ENCODE measurements around the gene RIN2.

RIN2 gene

DNA sequence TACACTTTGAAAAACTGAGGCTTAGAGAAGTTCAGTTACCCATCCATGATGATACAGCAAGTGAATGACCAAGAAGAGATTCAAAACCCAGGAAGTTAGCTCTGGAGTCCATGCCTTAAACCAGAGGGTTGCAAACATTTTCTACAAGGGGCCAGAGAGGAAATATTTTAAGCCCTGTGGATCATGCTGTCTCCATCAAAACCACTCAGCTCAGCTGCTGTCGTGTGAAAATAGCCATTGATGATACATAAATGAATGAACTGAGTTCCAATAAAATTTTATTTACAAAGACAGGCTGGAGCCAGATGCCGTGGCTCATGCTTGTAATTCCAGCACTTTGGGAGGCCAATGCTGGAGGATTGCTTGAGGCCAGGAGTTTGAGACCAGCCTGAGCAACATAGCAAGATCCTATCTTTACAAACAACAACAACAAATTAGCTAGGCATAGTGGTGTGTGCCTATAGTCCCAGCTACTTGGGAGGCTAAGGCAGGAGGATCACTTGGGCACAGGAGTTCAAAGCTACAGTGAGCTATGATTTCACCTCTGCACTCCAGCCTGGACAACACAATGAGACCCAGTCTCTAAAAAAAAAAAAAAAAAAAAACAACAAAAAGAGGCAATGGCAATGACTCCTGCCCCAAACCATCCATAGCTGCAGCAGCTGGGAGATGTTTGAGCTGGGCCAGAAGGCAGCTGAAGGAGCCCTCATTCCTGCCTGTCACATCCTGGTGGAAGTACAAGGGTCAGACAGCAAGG lies 44.1 kb upstream of the RIN2 start:
- no peaks in the 10 kb centered on the region for H3K4me1 ChIP-seq (ENCODE audit: control extremely low read depth in 1 of 4, control insufficient read depth in 4 of 4, insufficient read depth in 4 of 4, low read length in 3 of 4)
- POLR2A ChIA-PET, result no interaction called here
- peaks cover 0 to 3% (median 0%) of the 10 kb centered on the region in 5 experiments for H3K27me3 ChIP-seq (replicated peaks in 2 of 5; ENCODE audit: control insufficient read depth in 4 of 5, insufficient read depth in 5 of 5, low read length in 4 of 5)
- H3K9me3 ChIP-seq (ENCODE audit: control extremely low read depth in 1 of 5, control insufficient read depth in 4 of 5, insufficient read depth in 2 of 5, low read depth in 1 of 5, low read length in 4 of 5), result peaks cover 1 to 16% (median 7%) of the 10 kb centered on the region in 5 experiments
- WGBS (ENCODE audit: insufficient coverage), result 100% methylated on average over 1 of the region's 2 CpGs
- no peaks in the 10 kb centered on the region for H3K36me3 ChIP-seq (ENCODE audit: control insufficient read depth in 4 of 4, insufficient read depth in 4 of 4, low read length in 3 of 4)
- CTCF ChIA-PET, result interaction anchor here (0.9 kb wide), 1 partner anchor 21 kb away, joined by 3 read pairs; no protein-coding TSS in a partner anchor
- no peak overlapping the region for H3K27ac ChIP-seq (ENCODE audit: insufficient read depth in 1 of 2, low read depth in 1 of 2, low read length in 2 of 2, poor library complexity in 1 of 2, severe bottlenecking in 2 of 2)
- H3K4me3 ChIP-seq (ENCODE audit: control insufficient read depth in 1 of 7, extremely low read depth in 1 of 7, insufficient read depth in 4 of 7, low read depth in 2 of 7, low read length in 6 of 7), result no peak overlapping the region
- DNase-seq, result no peak

- Histone ChIP-seq H3K4me3 (ENCODE audit: control insufficient read depth in 1 of 7, extremely low read depth in 1 of 7, insufficient read depth in 4 of 7, low read depth in 2 of 7, low read length in 6 of 7) (no peak overlapping the region), H3K4me1 (ENCODE audit: control extremely low read depth in 1 of 4, control insufficient read depth in 4 of 4, insufficient read depth in 4 of 4, low read length in 3 of 4) (no peaks in the 10 kb centered on the region), H3K27ac (ENCODE audit: insufficient read depth in 1 of 2, low read depth in 1 of 2, low read length in 2 of 2, poor library complexity in 1 of 2, severe bottlenecking in 2 of 2) (no peak overlapping the region), H3K9me3 (ENCODE audit: control extremely low read depth in 1 of 5, control insufficient read depth in 4 of 5, insufficient read depth in 2 of 5, low read depth in 1 of 5, low read length in 4 of 5) (peaks cover 1 to 16% (median 7%) of the 10 kb centered on the region in 5 experiments), H3K36me3 (ENCODE audit: control insufficient read depth in 4 of 4, insufficient read depth in 4 of 4, low read length in 3 of 4) (no peaks in the 10 kb centered on the region), H3K27me3 (replicated peaks in 2 of 5; ENCODE audit: control insufficient read depth in 4 of 5, insufficient read depth in 5 of 5, low read length in 4 of 5) (peaks cover 0 to 3% (median 0%) of the 10 kb centered on the region in 5 experiments)
- DNase-seq, result no peak
- WGBS (ENCODE audit: insufficient coverage), result 100% methylated on average over 1 of the region's 1 CpG
- POLR2A ChIA-PET, result no interaction called here
- CTCF ChIA-PET, result interaction anchor here (0.9 kb wide), 1 partner anchor 21 kb away, joined by 3 read pairs; no protein-coding TSS in a partner anchor
These were observed 43.5 kb upstream of the RIN2 start for GRCh38 chr20:19714579-19714840.

- CTCF ChIA-PET, result interaction anchor here (1.1 kb wide), 1 partner anchor 8 kb away, joined by 3 read pairs; no protein-coding TSS in a partner anchor
- no peak for DNase-seq
- H3K9me3 ChIP-seq (ENCODE audit: control extremely low read depth in 1 of 5, control insufficient read depth in 4 of 5, insufficient read depth in 2 of 5, low read depth in 1 of 5, low read length in 4 of 5), result peaks cover 1 to 16% (median 7%) of the 10 kb centered on the region in 5 experiments
- WGBS (ENCODE audit: insufficient coverage), result 100% methylated on average over 3 of the region's 3 CpGs
- H3K27me3 ChIP-seq (replicated peaks in 2 of 5; ENCODE audit: control insufficient read depth in 4 of 5, insufficient read depth in 5 of 5, low read length in 4 of 5), result no peaks in the 10 kb centered on the region
- H3K4me1 ChIP-seq (ENCODE audit: control extremely low read depth in 1 of 4, control insufficient read depth in 4 of 4, insufficient read depth in 4 of 4, low read length in 3 of 4), result no peaks in the 10 kb centered on the region
- no peaks in the 10 kb centered on the region for H3K36me3 ChIP-seq (ENCODE audit: control insufficient read depth in 4 of 4, insufficient read depth in 4 of 4, low read length in 3 of 4)
- POLR2A ChIA-PET, result no interaction called here
- H3K4me3 ChIP-seq (ENCODE audit: control insufficient read depth in 1 of 7, extremely low read depth in 1 of 7, insufficient read depth in 4 of 7, low read depth in 2 of 7, low read length in 6 of 7), result no peak overlapping the region
- H3K27ac ChIP-seq (ENCODE audit: insufficient read depth in 1 of 2, low read depth in 1 of 2, low read length in 2 of 2, poor library complexity in 1 of 2, severe bottlenecking in 2 of 2), result no peak overlapping the region
These were observed 42.1 kb upstream of the RIN2 start for GRCh38 chr20:19715986-19716385.

GRCh38 chr20:19718880-19719279 lies 39.2 kb upstream of the RIN2 start:
- DNase-seq, result no peak
- 100% methylated on average over 3 of the region's 3 CpGs for WGBS (ENCODE audit: insufficient coverage)
- peaks cover 1 to 16% (median 7%) of the 10 kb centered on the region in 5 experiments for H3K9me3 ChIP-seq (ENCODE audit: control extremely low read depth in 1 of 5, control insufficient read depth in 4 of 5, insufficient read depth in 2 of 5, low read depth in 1 of 5, low read length in 4 of 5)
- no peak overlapping the region for H3K27ac ChIP-seq (ENCODE audit: insufficient read depth in 1 of 2, low read depth in 1 of 2, low read length in 2 of 2, poor library complexity in 1 of 2, severe bottlenecking in 2 of 2)
- ChIA-PET POLR2A (no interaction called here), CTCF (interaction anchor here (0.7 kb wide), 1 partner anchor 12 kb away, joined by 4 read pairs; no protein-coding TSS in a partner anchor)
- no peak overlapping the region for H3K4me3 ChIP-seq (ENCODE audit: control insufficient read depth in 1 of 7, extremely low read depth in 1 of 7, insufficient read depth in 4 of 7, low read depth in 2 of 7, low read length in 6 of 7)
- H3K36me3 ChIP-seq (ENCODE audit: control insufficient read depth in 4 of 4, insufficient read depth in 4 of 4, low read length in 3 of 4), result no peaks in the 10 kb centered on the region
- H3K27me3 ChIP-seq (replicated peaks in 2 of 5; ENCODE audit: control insufficient read depth in 4 of 5, insufficient read depth in 5 of 5, low read length in 4 of 5), result no peaks in the 10 kb centered on the region
- no peaks in the 10 kb centered on the region for H3K4me1 ChIP-seq (ENCODE audit: control extremely low read depth in 1 of 4, control insufficient read depth in 4 of 4, insufficient read depth in 4 of 4, low read length in 3 of 4)

DNA sequence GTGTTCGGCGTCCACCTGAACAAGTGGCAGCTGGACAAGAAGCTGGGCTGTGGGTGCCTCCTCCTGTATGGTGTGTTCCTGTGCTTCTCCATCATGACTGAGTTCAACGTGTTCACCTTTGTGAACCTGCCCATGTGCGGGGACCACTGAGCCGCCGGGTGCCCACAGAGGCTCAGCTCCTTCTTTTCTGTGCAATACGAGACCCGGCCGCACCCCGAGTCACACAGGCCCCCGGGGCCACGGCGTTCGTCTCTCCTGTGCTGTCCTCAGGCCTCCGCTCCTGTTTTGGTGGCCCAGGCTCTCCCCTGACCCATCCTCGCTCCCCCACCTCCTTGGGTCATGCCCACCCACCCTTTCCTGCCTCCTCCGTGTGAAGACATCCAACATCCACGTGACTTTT lies 37.1 kb upstream of the RIN2 start:
- ChIA-PET POLR2A (no interaction called here), CTCF (no interaction called here)
- H3K27me3 ChIP-seq (replicated peaks in 2 of 5; ENCODE audit: control insufficient read depth in 4 of 5, insufficient read depth in 5 of 5, low read length in 4 of 5), result no peaks in the 10 kb centered on the region
- H3K36me3 ChIP-seq (ENCODE audit: control insufficient read depth in 4 of 4, insufficient read depth in 4 of 4, low read length in 3 of 4), result no peaks in the 10 kb centered on the region
- no peak overlapping the region for H3K27ac ChIP-seq (ENCODE audit: insufficient read depth in 1 of 2, low read depth in 1 of 2, low read length in 2 of 2, poor library complexity in 1 of 2, severe bottlenecking in 2 of 2)
- no peak for DNase-seq
- H3K4me1 ChIP-seq (ENCODE audit: control extremely low read depth in 1 of 4, control insufficient read depth in 4 of 4, insufficient read depth in 4 of 4, low read length in 3 of 4), result no peaks in the 10 kb centered on the region
- 96% methylated on average over 18 of the region's 18 CpGs for WGBS (ENCODE audit: insufficient coverage)
- H3K4me3 ChIP-seq (ENCODE audit: control insufficient read depth in 1 of 7, extremely low read depth in 1 of 7, insufficient read depth in 4 of 7, low read depth in 2 of 7, low read length in 6 of 7), result no peak overlapping the region
- H3K9me3 ChIP-seq (ENCODE audit: control extremely low read depth in 1 of 5, control insufficient read depth in 4 of 5, insufficient read depth in 2 of 5, low read depth in 1 of 5, low read length in 4 of 5), result peaks cover 0 to 11% (median 7%) of the 10 kb centered on the region in 5 experiments

- no peaks in the 10 kb centered on the region for H3K9me3 ChIP-seq (ENCODE audit: control extremely low read depth in 1 of 5, control insufficient read depth in 4 of 5, insufficient read depth in 2 of 5, low read depth in 1 of 5, low read length in 4 of 5)
- CTCF ChIA-PET, result interaction anchor here (1.5 kb wide), 1 partner anchor 8 kb away, joined by 3 read pairs; no protein-coding TSS in a partner anchor
- POLR2A ChIA-PET, result no interaction called here
- no peak for DNase-seq
- no peak overlapping the region for H3K27ac ChIP-seq (ENCODE audit: insufficient read depth in 1 of 2, low read depth in 1 of 2, low read length in 2 of 2, poor library complexity in 1 of 2, severe bottlenecking in 2 of 2)
- H3K36me3 ChIP-seq (ENCODE audit: control insufficient read depth in 4 of 4, insufficient read depth in 4 of 4, low read length in 3 of 4), result no peaks in the 10 kb centered on the region
- no peak overlapping the region for H3K4me3 ChIP-seq (ENCODE audit: control insufficient read depth in 1 of 7, extremely low read depth in 1 of 7, insufficient read depth in 4 of 7, low read depth in 2 of 7, low read length in 6 of 7)
- peaks cover 0 to 7% (median 3%) of the 10 kb centered on the region in 4 experiments for H3K4me1 ChIP-seq (ENCODE audit: control extremely low read depth in 1 of 4, control insufficient read depth in 4 of 4, insufficient read depth in 4 of 4, low read length in 3 of 4)
- WGBS (ENCODE audit: insufficient coverage), result no CpG with 5 or more reads among the region's 4 CpGs
- no peaks in the 10 kb centered on the region for H3K27me3 ChIP-seq (replicated peaks in 2 of 5; ENCODE audit: control insufficient read depth in 4 of 5, insufficient read depth in 5 of 5, low read length in 4 of 5)
These were observed 35.0 kb upstream of the RIN2 start for GRCh38 chr20:19723051-19723450.

DNA sequence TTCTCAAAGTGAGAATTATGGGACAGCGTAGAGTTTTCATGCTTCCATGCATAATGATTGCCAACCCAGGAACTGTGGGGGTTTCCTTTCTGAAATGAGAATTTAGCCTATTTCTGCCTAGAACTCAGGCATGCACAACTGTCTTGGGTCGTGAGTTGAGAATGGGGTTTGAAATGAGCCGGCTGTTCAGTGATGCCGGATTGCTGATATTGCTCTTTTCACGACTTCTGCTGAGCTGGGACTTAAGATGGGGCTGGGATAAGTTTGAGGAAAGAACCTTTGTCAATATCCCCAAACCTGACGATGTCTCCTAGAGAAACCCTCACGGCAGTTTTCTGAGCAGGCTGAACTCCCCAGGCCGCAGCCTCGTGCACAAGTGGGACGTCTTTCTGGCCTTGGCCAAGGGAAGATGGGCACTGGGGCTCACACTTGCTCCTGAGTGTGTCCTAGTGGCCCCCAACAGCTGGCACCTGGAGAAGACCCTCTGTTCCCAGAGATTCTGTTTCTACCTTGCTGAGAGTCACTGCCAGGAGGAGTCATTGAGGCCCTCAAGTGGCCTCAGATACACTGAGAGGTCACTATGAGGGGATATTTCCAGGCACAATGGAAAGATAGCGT lies 34.1 kb upstream of the RIN2 start:
- H3K36me3 ChIP-seq (ENCODE audit: control insufficient read depth in 4 of 4, insufficient read depth in 4 of 4, low read length in 3 of 4), result no peaks in the 10 kb centered on the region
- no peaks in the 10 kb centered on the region for H3K9me3 ChIP-seq (ENCODE audit: control extremely low read depth in 1 of 5, control insufficient read depth in 4 of 5, insufficient read depth in 2 of 5, low read depth in 1 of 5, low read length in 4 of 5)

More for the DNA sequence above, 34.1 kb upstream of the RIN2 start:
- H3K27me3 ChIP-seq (replicated peaks in 2 of 5; ENCODE audit: control insufficient read depth in 4 of 5, insufficient read depth in 5 of 5, low read length in 4 of 5), result no peaks in the 10 kb centered on the region
- WGBS (ENCODE audit: insufficient coverage), result 95% methylated on average over 9 of the region's 11 CpGs
- no peak for DNase-seq
- H3K27ac ChIP-seq (ENCODE audit: insufficient read depth in 1 of 2, low read depth in 1 of 2, low read length in 2 of 2, poor library complexity in 1 of 2, severe bottlenecking in 2 of 2), result no peak overlapping the region
- peaks cover 0 to 7% (median 3%) of the 10 kb centered on the region in 4 experiments for H3K4me1 ChIP-seq (ENCODE audit: control extremely low read depth in 1 of 4, control insufficient read depth in 4 of 4, insufficient read depth in 4 of 4, low read length in 3 of 4)
- CTCF ChIA-PET, result interaction anchor here (1.5 kb wide), 1 partner anchor 9 kb away, joined by 3 read pairs; no protein-coding TSS in a partner anchor
- no peak overlapping the region for H3K4me3 ChIP-seq (ENCODE audit: control insufficient read depth in 1 of 7, extremely low read depth in 1 of 7, insufficient read depth in 4 of 7, low read depth in 2 of 7, low read length in 6 of 7)
- POLR2A ChIA-PET, result no interaction called here
